HG03095 (cell line): ENCODE data around the gene LRFN4.

Source experiments
- ATAC-seq: cut with Tn5 transposase; IDR thresholded peaks from one replicate; pipeline ENCODE4 v1.9.1; 2021; ENCODE audit warnings: moderate library complexity; ENCODE audit not compliant: unreplicated experiment

The LRFN4 gene

DNA sequence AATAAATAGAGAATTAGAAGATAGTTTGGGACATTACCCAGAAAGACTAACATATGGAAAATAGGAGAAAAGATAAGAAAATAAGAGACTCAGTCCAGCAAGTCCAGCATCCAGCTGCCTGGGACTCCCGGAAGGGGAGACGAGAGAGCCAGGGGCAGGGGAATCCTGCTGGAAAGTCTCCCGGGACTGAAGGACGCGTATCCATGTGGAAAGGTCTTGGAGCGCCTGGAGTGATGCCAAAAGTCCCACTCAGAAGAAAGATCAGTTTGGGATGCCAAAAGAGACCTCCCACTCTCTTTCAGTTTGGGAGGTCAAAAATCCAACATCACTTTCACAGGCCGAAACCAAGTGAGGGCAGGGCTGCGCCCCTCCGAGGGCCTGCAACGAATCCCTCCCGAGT, 30.7 kb downstream of the LRFN4 start:
- no peak for ATAC-seq

DNA sequence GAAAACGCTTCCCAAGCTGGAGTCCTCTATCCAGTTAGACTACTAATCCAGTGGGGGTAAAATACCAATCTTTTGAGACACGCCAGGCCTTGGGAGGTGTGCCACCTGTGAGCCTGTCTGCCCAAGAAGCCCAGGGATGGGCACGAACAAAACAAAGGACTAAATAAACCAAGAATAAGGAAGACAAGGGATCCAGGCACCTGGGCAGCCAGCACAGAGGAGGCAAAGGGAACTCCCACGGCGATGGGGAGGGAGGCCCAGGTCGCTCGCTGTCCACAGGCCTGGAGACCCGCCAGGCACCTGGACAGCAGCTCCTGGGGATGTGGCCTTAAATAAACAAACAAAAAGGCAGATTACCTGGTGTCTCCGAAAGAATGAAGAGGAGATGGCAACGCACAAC, 31.4 kb downstream of the LRFN4 start:
- no peak for ATAC-seq

DNA sequence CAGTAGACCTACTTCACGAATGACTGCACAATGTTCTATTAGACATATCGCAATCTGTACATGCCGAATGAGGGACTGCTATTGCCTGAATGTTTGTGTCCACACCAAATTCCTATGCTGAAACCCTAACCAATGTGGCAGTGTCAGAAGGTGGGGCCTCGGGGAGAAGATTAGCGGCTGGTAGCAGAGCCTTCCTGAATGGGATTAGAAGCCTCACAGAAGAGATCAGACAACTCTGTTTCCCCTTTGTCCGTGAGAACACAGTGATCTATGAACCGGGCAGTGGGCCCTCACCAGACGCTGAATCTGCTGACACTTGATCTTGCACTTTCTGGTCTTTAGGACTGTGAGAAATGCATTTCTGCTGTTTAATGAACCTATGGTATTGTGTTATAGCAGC, 33.1 kb downstream of the LRFN4 start:
- no peak for ATAC-seq

DNA sequence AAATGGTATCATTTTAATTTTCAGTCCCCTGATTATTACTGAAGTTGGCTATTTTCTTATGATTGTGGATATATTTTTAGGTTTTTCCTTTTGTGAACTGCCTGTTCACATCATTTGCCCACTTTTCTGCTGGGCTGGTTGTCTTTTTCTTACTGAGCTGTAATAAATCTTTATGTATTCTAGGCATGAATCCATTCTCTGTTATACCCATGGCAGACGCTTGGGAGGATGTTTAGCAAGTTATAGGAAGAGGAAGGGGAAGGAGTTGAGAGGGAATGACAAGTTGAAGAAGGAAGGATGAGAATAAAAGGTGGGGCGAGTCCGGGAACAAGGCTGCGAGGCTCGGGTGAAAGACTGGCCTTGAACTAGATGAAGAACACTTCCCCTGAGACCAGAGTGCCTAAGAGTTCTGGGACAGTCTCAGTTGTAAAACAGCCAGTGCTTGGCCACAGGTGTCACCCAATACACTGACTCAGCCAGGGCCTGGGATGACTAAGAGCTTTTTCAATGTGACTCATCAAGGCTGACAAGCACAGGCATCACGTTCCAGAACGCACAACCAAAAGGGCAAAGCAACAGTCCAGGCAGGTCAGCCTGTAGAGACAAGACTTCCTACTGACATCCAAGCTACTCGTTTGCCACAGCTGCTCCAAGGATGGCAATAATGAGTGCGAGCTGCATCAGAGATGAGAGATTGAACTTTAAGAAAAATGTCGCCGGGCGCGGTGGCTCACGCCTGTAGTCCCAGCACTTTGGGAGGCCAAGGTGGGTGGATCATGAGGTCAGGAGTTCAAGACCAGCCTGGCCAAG, 35.2 kb downstream of the LRFN4 start:
- peak; percentile 93 for ATAC-seq

DNA sequence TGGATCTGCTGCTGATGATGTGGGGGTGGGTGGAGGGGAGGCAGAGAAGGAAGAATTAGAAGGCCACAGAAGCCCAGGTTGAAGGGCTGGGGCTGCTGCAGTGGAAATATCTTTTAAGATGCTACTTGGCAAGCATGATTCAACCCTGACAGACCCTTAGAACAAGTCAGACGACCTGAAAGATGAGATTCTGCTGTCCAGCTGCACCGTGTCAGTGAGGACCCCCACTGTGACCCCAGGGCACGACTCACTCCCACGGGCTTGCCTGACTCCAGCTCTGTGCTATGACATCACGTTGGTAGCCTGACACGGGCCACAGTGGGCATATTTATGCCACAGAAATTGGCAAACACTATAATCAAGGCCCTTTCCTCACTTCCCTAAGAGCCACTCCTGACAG, 36.0 kb downstream of the LRFN4 start:
- ATAC-seq = no peak

DNA sequence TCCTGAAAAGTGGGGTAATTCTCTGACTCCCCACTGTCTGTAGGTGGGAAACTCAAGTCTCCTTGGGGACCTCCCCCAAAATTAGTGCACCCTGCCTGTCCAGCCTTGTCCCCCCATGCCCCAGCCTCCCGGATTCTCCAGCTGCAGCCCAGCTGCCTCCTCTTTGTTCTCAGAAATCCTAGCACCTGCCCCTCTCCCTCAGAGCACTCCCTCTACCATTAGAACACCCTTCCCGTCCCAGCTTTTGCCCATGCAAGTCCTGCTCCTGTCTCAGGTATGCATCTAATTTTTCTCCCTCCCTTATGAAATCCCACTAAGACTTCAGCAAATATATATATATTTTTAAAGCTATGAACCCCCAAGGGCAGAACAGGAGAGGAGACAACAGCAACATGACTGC, 37.3 kb downstream of the LRFN4 start:
- no peak for ATAC-seq

DNA sequence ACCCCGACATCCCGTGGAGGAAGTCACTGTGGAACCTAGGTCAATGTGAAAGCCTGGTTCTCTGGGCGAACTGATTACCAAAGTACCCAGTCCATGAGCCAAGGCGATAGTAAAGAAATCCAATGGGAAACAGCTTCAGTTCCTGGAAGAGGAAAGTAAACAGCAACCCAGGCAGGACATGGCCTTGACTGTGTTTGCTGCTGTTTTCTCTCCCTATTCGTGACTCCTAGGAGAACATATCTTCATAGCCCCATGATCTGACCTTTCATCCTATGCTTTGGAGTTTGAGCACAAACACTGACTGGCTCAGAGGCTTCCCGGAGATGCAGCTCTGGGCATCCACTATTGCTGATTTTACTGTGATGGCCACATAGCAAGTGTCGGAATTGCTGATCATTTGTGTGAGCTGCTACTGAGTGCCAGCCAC, 45.1 kb downstream of the LRFN4 start:
- no peak for ATAC-seq

DNA sequence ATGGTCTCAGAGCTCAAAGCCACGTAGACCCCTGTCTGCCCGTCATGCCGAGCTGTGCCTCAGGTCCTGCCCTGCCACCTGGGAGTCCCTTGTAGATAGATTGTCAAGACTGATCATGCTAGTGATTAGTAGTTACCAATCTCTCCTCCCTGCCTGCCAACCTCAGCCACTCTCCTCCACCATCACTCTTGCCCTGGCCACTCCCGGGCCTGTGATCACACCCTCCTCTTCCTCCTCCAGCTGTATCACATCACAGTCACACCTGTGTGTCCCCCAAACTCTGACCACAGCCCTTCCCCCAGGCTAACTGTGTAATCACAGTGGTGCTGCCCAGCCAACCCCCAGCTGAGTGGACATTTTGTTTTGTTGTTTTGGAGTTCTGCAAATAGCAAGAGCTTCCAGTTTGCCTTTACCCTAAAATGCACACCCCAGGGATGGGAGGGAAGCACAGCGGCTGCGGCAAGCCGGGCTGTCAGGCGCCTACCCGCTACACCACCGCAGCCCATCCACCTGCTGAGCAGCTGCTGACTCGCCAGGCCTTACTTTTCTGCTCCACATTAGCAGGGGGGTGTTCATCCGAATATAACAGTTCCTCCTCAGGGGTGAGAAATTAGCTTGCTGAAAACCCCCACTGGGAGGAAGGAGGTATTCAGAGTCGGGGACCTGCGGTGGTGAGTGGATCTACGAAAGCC, 45.8 kb downstream of the LRFN4 start:
- ATAC-seq = no peak

DNA sequence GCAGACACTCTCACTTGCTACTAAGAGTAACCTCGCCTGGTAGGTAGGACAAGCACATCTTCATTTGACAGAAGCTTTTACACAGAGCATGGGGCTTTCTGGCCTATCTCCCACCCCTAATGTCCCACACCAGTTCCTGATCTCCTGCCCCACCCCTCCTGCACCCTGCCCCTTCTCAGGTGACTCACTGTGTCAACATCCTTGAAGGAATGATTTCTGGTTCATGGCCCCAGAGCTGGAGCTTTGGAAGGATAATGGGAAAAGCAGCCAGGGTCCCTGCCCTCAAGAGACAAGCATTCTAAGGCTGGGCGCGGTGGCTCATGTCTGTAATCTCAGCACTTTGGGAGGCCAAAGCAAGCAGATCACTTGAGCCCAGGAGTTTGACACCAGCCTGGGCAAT, 47.2 kb downstream of the LRFN4 start:
- no peak for ATAC-seq

DNA sequence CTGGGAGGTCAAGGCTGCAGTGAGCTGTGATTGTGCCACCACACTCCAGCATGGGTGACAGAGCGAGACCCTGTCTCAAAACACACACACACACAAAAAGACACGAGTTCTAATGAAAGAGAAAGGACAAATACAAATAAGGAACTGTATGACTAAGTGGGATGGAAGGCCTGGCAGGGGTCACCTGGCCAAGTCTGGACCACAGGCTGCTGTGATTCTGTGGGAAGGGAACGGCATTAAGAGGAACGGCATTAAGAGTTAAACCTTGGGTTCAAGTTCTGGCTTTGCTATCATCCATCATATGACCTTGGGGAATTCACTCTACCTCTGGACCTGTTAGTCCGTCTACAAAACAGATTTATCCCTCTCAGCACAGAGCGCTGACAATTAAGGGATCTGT, 47.7 kb downstream of the LRFN4 start:
- no peak for ATAC-seq

DNA sequence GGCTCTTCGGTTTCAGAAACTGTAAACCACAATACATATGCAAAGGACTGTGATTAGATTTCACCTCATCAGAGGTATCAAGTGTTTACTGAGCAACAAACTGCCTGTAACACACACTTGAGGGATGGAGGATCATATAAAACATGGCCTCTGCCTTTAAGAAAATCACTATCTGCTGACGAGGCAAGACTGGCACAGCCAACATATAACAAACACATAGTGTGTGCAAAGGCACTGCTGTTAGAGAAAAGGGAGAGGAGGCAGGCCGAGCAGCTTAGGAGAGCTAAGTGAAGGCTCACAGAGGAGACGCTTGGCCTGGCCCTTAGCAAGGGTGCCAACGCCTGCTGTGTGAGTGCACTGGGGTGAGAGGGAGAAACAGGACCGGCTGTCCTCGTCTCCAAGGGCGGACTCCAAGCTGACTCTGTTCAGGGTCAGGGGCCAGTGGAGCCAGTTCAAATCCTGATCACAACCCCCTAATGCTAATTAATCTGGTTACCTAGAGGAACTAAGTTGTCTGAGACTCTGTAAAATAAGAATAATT, 48.2 kb downstream of the LRFN4 start:
- ATAC-seq = no peak

DNA sequence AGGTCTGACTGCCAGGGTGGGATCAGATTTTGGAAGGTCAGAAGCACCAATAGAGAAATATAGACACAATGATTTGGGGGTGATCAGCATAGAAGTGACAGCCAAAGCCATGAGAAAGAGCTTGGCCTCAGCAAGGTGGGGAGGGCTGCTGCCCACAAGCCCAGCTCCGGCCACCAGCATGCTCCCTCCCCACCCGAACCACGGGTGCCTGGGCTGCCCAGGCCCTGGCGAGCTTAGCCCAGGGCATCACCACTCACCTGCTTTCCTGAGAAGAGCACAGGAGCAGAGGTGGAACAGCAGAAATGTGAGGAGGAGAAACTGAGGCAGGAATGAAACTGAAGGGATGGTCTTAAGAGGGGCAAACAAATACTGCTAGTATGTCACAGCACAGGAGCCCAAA, 48.8 kb downstream of the LRFN4 start:
- no peak for ATAC-seq

DNA sequence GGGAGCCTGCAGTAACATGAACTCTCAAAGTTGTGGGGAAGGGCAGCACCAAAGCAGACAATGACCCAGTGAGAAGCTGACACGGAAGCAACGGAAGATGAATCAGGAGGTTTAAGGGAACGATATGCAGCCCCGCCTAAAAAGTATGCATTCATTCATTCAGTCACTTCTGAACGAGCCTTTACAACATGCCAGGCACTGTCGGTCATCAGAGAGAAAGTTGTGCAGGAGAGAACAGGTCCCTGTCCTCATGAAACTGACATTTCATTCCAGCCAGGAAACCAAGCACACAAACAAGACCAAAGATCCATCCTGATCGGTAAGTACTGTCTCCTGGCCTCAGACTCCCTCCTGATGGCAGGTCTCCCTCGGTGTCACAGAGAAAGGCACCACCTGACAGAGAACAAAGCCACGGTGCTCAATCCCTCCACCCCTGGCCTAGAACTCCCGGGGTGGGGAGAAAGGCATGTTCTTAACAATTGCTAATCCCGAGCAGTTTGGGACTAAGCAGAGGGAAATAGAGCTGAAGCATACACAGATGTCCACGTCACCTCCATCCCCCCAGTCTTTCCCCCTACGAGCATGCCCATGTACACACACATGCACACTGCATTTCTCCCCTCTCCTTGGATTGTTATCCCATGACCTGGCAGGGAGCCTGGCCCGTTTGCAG, 49.3 kb downstream of the LRFN4 start:
- no peak for ATAC-seq

DNA sequence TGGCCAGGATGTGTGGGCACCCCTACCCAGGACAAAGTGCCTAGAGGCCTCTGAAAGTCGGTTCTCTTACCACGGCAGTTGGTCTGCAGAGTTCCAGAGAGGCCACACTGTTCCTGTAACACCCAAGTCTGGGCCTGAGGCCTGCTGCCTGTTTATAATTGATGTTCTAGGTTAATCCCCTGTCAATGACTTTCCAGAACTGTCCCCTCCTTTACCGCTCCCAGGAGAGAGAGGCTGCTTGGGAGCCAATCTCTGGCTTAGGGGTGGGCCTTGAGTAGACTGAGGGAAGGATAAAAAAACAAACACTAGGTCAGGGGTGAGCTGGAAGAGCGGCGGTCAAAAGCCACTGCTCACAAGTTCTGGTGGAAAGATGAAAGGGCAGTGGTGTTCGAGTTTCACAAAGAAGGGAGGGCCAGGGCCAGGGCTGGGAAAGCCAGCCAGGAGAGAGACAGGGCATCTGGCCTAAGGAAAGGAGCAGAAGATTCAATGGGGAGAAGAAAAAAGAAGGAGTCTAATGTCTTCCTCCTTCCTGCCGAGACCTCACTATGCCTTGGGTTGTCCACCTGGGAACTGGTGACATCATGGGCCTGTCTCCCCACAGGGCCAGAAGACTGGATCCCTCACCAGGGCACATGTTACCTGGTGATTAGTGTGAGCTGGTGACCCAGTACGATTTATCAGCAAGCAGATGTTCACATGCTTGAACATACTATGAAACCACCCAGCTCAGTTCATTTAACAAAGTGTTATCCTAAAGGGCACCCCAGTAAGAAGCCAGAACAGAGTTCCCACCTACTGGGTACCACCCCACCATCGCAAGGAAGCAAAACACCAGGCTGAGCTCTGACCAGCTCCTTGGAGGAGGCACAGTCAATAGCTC, 51.1 kb downstream of the LRFN4 start:
- no peak for ATAC-seq

DNA sequence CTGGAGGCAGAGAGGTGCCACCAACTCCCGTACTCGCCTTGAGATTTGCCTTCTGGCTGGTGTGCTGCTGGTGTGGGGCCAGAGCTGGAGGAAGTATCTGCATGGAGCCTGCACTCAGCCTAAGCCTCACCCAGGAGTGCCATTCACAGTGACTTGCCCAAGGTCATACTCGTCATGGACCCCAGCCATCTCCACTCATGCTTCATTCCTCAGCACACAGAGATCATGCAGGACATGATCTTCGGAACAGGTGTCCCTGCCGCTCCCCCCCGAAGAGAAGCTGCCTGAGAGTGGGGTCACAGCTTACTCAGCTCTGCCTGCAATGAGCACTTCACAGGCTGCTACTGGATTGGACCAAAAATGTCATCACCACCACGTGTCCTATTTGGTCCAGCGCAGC, 52.3 kb downstream of the LRFN4 start:
- no peak for ATAC-seq

DNA sequence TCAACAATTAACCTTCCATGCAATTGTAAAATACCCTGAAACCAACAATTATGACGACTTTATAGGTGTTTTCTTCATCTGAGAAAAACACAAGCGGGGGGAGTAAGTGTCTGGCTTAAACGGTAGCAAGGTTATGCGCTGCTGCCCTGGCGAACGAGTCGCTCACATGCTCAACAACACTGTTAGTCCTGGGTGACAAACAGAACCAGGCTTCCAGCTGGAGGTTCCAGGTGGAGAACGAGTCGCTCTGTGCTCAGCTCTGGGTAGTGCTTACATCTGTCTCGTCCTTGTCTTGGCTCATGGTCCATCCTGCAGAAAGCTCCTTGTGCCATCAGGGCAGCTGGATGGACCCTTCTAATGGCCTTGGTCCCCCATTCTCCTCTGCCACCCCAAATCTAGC, 53.2 kb downstream of the LRFN4 start:
- ATAC-seq = no peak
